RWPE1 (cell line): ENCODE measurements around the gene MEIOB.

ENCODE experiments used
- CTCF ChIA-PET: fragments of 350-600 bp; sonication (Branson Sonifier 250); formaldehyde crosslinking; extraction: SDS; loops from one replicate; lab custom pipeline; 2021; lab: Yijun Ruan, JAX
- POLR2A ChIA-PET: fragments of 400-600 bp; formaldehyde crosslinking; extraction: SDS; loops from one replicate; lab custom pipeline; 2020; ENCODE audit warnings: antibody characterized with exemption; ENCODE audit not compliant: low non-redundant PET; lab: Yijun Ruan, JAX
- DNase-seq: peaks from one replicate; pipeline ENCODE4 v3.0.0; 2012; ENCODE audit warnings: low spot score
- H3K27ac ChIP-seq: fragments of 450-650 bp; 2 replicates; pipeline ENCODE4 v1.5.1; 2017
- CTCF ChIP-seq: fragments of 450-650 bp; conservative IDR thresholded peaks from 2 replicates; pipeline ENCODE4 v1.5.1; 2017; ENCODE audit warnings: low read depth, mild to moderate bottlenecking

MEIOB gene

DNA sequence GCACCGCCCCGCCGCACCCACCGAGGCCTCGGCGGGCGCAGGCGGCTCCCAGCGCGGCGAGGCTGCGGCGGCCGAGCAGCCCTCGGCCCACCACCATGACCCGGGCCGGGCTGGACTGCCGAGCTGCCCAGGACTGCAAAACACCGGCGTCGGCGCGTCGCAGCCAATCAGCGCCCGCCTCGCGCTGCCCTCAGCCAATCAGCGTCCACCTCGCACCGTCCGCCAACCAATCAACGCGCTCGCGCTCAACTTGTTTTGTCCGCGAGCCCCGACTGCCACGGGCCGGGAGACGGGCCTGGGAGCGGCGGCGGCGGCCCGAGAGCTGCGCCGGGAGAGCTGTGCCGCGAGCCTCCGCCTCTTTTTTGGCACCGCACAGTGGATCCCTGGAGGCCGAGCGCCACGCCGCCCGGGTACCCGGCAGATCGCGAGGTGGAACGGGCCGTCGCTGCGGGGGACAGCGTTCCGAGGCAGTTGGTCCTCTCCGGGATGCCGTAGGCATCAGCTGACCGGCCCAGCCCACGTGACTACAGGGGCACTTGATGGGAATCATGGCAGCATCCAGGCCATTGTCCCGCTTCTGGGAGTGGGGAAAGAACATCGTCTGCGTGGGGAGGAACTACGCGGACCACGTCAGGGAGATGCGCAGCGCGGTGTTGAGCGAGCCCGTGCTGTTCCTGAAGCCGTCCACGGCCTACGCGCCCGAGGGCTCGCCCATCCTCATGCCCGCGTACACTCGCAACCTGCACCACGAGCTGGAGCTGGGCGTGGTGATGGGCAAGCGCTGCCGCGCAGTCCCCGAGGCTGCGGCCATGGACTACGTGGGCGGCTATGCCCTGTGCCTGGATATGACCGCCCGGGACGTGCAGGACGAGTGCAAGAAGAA lies 45.0 kb downstream of the MEIOB start, which contains the start of the genes FAHD1 and HAGH:
Gene FAHD1 (plus strand): TSS at position 516 of the 883 bp plus-strand sequence. CDS start 33 bp downstream, at position 549.
Gene HAGH (minus strand): TSS at position 135 of the 883 bp plus-strand sequence. CDS start 38 bp downstream, at position 97.
- DNase-seq: peak; percentile 99
- CTCF ChIA-PET: interaction anchor here (0.5 to 0.6 kb wide), 4 partner anchors 12 to 361 kb away, joined by 3 to 4 read pairs (median 3); no protein-coding TSS in a partner anchor
- H3K27ac ChIP-seq: peak within 1 kb of the TSS; percentile 87
- POLR2A ChIA-PET: interaction anchor here (0.6 to 2.5 kb wide), 3 partner anchors 23 to 129 kb away, joined by 3 to 7 read pairs (median 6); partner anchors contain the start of genes NUBP2 and SPSB3
- TF ChIP-seq CTCF: no peak

DNA sequence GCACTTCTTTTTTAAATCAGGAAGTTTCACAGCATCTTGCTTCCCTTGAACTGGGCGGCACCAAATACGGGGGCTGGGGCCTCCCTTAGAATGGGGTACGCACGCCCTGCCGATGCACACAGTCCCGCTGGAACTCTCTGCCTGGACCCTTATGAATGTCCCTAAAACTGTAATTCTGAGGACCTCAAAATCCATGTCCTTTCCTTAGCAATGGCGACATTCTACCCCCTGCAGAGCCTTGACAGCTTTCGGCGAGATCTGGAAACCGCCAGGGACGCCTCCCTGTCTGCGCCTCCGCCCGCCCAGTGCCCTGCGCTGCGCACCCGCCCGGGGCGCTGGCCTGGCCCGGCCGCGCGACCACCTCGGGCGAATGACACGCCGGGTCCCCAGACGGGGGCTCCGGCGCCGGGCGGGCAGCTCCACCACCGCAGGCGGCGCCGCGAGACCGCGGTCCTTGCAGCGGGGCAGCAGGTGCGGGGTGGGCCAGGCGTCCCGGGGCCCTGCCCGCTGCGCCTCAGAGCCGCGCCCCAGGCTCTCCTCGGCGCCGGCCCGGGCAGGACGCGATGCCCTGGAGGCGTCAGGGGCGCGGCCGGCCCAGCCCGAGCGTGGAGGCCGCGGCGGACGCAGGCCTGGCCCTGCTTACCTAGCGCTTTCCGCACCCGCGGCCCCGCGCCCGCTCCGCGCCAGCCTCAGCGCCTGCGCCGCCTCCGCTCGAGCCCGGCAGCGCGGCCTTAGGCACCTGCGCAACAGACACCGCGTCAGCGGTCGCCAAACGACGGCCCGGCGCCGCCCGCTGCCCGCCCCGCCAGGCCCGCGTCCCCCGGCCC lies 45.9 kb downstream of the MEIOB start:
- no peak for TF ChIP-seq CTCF
- no peak for DNase-seq
- peak overlapping the region; percentile 87 for H3K27ac ChIP-seq
- CTCF ChIA-PET: interaction anchor here (0.5 kb wide), 1 partner anchor 137 kb away, joined by 4 read pairs; no protein-coding TSS in a partner anchor
- POLR2A ChIA-PET: interaction anchor here (0.6 to 2.5 kb wide), 2 partner anchors 43 to 130 kb away, joined by 3 to 7 read pairs; partner anchors contain the start of genes NUBP2 and SPSB3

DNA sequence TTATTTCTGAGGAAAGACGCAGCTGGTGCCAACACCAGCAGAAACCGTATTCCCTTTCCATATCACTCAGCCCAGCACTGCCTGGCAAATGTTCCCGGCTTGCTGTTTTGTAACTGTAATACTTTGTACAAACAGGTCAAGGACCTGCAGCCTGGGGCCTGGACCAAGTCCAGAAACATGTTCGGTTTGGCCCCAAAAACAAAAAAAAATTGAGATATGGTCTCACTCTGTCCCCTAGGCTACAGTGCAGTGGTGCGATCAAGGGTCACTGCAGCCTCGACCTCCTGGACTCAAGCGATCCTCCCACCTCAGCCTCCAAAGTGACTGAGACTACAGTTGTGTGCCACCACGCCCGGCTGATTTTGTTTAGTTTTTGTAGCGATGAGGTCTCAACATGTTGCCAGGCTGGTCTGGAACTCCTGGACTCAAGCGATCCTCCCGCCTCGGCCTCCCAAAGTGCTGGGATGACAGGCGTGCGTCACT lies 46.5 kb downstream of the MEIOB start:
- ChIA-PET POLR2A (interaction anchor here (2.5 kb wide), 1 partner anchor 42 kb away, joined by 7 read pairs; the partner anchor contains the start of genes NUBP2 and SPSB3), CTCF (no interaction called here)
- TF ChIP-seq CTCF: no peak
- no peak for DNase-seq
- peak overlapping the region; percentile 87 for H3K27ac ChIP-seq

GRCh38 chr16:1823821-1824220 lies 48.1 kb downstream of the MEIOB start:
- TF ChIP-seq CTCF: peak; percentile 52
- ChIA-PET POLR2A (interaction anchor here (0.7 to 1.1 kb wide), 2 partner anchors 41 to 51 kb away, joined by 4 read pairs; partner anchors contain the start of genes NUBP2 and SPSB3), CTCF (interaction anchor here (0.6 to 1.1 kb wide), 7 partner anchors 35 to 916 kb away, joined by 3 to 7 read pairs (median 3); partner anchors contain the start of genes NUBP2 and SPSB3)
- peak overlapping the region; percentile 42 for H3K27ac ChIP-seq
- DNase-seq: peak; percentile 68

- ChIA-PET CTCF (interaction anchor here (0.8 kb wide), 1 partner anchor 40 kb away, joined by 3 read pairs; the partner anchor contains the start of genes NUBP2 and SPSB3), POLR2A (no interaction called here)
- TF ChIP-seq CTCF: no peak
- no peak overlapping the region; the same call in 1 of the 2 replicates for H3K27ac ChIP-seq
- no peak for DNase-seq
Observed at GRCh38 chr16:1822801-1823200, 49.2 kb downstream of the MEIOB start.
